GM12891 (cell line): ENCODE measurements around the gene PLXND1.

Source experiments
- PAX5 ChIP-seq: IDR thresholded peaks from 2 replicates; pipeline ENCODE4 v1.6.1; 2011; ENCODE audit warnings: low read length, moderate library complexity, mild to moderate bottlenecking; ENCODE audit not compliant: insufficient read depth, severe bottlenecking
- POLR2A ChIP-seq: IDR thresholded peaks from 2 replicates; pipeline ENCODE4 v1.6.1; 2011; ENCODE audit warnings: low read depth, low read length, control low read depth
- POLR2AphosphoS5 ChIP-seq: IDR thresholded peaks from 2 replicates; pipeline ENCODE4 v1.6.1; 2011; ENCODE audit warnings: low read depth, low read length, control low read depth

DNA sequence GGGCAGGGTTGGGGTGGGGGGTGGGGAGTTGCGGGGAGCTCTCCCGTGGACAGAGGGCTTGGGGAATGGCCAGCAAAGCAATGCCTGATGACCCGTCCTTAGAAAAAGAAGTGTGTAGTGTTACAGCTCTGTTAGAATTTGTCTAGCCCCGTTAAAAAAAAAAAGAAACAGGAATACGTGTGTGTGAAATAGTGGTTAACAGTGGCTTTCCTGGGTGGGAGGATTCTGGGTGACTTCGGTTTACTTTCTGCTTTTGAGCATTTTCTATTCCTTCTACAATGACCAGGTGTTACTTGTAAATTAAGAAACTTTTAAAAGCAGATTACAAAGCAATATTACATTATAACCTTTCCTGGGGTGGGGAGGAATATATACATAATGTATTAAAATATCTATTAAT, 38.5 kb downstream of the PLXND1 start:
- no peak for TF ChIP-seq POLR2A
- no peak for TF ChIP-seq POLR2AphosphoS5
- no peak for TF ChIP-seq PAX5
